H1 (cell line): ENCODE data around the gene MAPT. TPM values are rescaled to one million over a fixed set of nuclear protein-coding genes. Genes with fewer than 3 reads are reported as not detected.

ENCODE experiments used
- CTCF ChIA-PET: fragments of 300-600 bp; sonication (Branson Sonifier 250); formaldehyde crosslinking; loops from one replicate; lab custom pipeline; 2021; ENCODE audit not compliant: partially characterized antibody; lab: Charles Lee
- POLR2A ChIA-PET: fragments of 300-600 bp; sonication (Branson Sonifier 250); formaldehyde crosslinking; loops from one replicate; lab custom pipeline; 2021; ENCODE audit warnings: inconsistent platforms; ENCODE audit not compliant: partially characterized antibody; lab: Charles Lee
- DNase-seq, 2 experiments: peaks; one replicate each; pipeline versions ENCODE4 v3.0.0 to v3.0.0-alpha.2; 2010 to 2022; ENCODE audit warnings: low spot score in 2 of 2, low read depth in 1 of 2, mixed read lengths in 1 of 2
- FAIRE-seq: peaks from 2 replicates; lab custom pipeline; 2011; peaks lifted over from hg19 to GRCh38; lab: Jason Lieb, UNC
- H2AFZ ChIP-seq: 2 replicates; pipeline ENCODE4 v1.8.1; 2012; ENCODE audit warnings: low read length, inconsistent platforms
- H2AK5ac ChIP-seq: 2 replicates; pipeline ENCODE4 v1.6.1; 2013; ENCODE audit warnings: low read depth, low read length
- H2BK120ac ChIP-seq: replicated peaks from 2 replicates; pipeline ENCODE3; 2013; ENCODE audit warnings: low read depth, low read length, inconsistent platforms
- H2BK12ac ChIP-seq: 2 replicates; pipeline ENCODE4 v1.6.1; 2013; ENCODE audit warnings: low read depth, low read length
- H2BK15ac ChIP-seq: 2 replicates; pipeline ENCODE4 v1.6.1; 2013; ENCODE audit warnings: low read length
- H2BK20ac ChIP-seq: 2 replicates; pipeline ENCODE4 v1.6.1; 2013; ENCODE audit warnings: low read length
- H2BK5ac ChIP-seq: 2 replicates; pipeline ENCODE4 v1.6.1; 2013; ENCODE audit warnings: low read depth, low read length
- H3K14ac ChIP-seq: 2 replicates; pipeline ENCODE4 v1.6.1; 2013; ENCODE audit warnings: inconsistent platforms; ENCODE audit not compliant: insufficient read length
- H3K18ac ChIP-seq: 2 replicates; pipeline ENCODE4 v1.6.1; 2013; ENCODE audit warnings: low read length; ENCODE audit errors: extremely low read depth
- H3K23ac ChIP-seq: 2 replicates; pipeline ENCODE4 v1.6.1; 2013; ENCODE audit warnings: inconsistent platforms; ENCODE audit not compliant: insufficient read length
- H3K23me2 ChIP-seq: 2 replicates; pipeline ENCODE4 v1.6.1; 2013; ENCODE audit warnings: low read depth, low read length
- H3K27ac ChIP-seq: 2 replicates; pipeline ENCODE4 v1.6.1; 2011; ENCODE audit warnings: low read depth, low read length, inconsistent platforms
- H3K27me3 ChIP-seq, 4 experiments: replicated peaks in 1 of 4; 1 replicate in 1 of 4; 2 replicates in 3 of 4; pipeline versions ENCODE4 v1.6.1 to v1.8.1; 2011 to 2013; ENCODE audit warnings: low read length in 3 of 4, mild to moderate bottlenecking in 3 of 4, inconsistent platforms in 2 of 4, mixed read lengths in 2 of 4, moderate library complexity in 1 of 4; ENCODE audit not compliant: control insufficient read depth in 3 of 4, insufficient read depth in 3 of 4; ENCODE audit errors: extremely low read depth in 1 of 4
- H3K36me3 ChIP-seq, 4 experiments: 2 replicates each; pipeline versions ENCODE4 v1.6.1 to v1.8.1; 2011 to 2013; ENCODE audit warnings: mild to moderate bottlenecking in 4 of 4, low read length in 3 of 4, moderate library complexity in 2 of 4, control low read depth in 1 of 4, inconsistent platforms in 1 of 4; ENCODE audit not compliant: insufficient read depth in 4 of 4, control insufficient read depth in 2 of 4
- H3K4ac ChIP-seq: replicated peaks from 2 replicates; pipeline ENCODE3; 2013; ENCODE audit warnings: low read length, low read depth, mixed read lengths, inconsistent platforms; ENCODE audit not compliant: insufficient read length
- H3K4me1 ChIP-seq, 4 experiments: replicated peaks in 1 of 4; 1 replicate in 1 of 4; 2 replicates in 3 of 4; pipeline versions ENCODE4 v1.6.1 to v1.8.1; 2011 to 2013; ENCODE audit warnings: low read length in 3 of 4, inconsistent platforms in 2 of 4, mixed read lengths in 1 of 4; ENCODE audit not compliant: insufficient read depth in 4 of 4, control insufficient read depth in 3 of 4
- H3K4me2 ChIP-seq, 2 experiments: 2 replicates each; pipeline versions ENCODE4 v1.6.1 to v1.8.1; 2011 to 2013; ENCODE audit warnings: low read depth in 2 of 2, low read length in 2 of 2, control low read depth in 1 of 2, inconsistent platforms in 1 of 2, mild to moderate bottlenecking in 1 of 2; ENCODE audit not compliant: insufficient read depth in 1 of 2
- H3K4me3 ChIP-seq, 4 experiments: fragments of 200-600, 300-600 bp in 1 of 4; sonication (generic), shearing (Covaris generic), sonication (Bioruptor Twin) in 1 of 4; 2 replicates each; pipeline versions ENCODE4 v1.5.1 to v1.8.1; 2011 to 2016; ENCODE audit warnings: low read length in 4 of 4, low read depth in 3 of 4, control low read depth in 2 of 4, inconsistent platforms in 2 of 4, mild to moderate bottlenecking in 2 of 4, mixed read lengths in 1 of 4, moderate library complexity in 1 of 4; ENCODE audit not compliant: insufficient read depth in 2 of 4; ENCODE audit errors: extremely low read depth in 1 of 4
- H3K56ac ChIP-seq: replicated peaks from 2 replicates; pipeline ENCODE3; 2013; ENCODE audit warnings: low read depth, mild to moderate bottlenecking, mixed read lengths, low read length, inconsistent platforms; ENCODE audit not compliant: insufficient read length
- H3K79me1 ChIP-seq: 2 replicates; pipeline ENCODE4 v1.6.1; 2013; ENCODE audit warnings: low read depth, low read length, control low read depth
- H3K79me2 ChIP-seq, 2 experiments: 2 replicates each; pipeline versions ENCODE4 v1.6.1 to v1.8.1; 2012 to 2013; ENCODE audit warnings: low read length in 2 of 2, mild to moderate bottlenecking in 2 of 2, inconsistent platforms in 1 of 2; ENCODE audit not compliant: insufficient read depth in 2 of 2, control insufficient read depth in 1 of 2
- H3K9ac ChIP-seq, 4 experiments: replicated peaks in 1 of 4; 1 replicate in 1 of 4; 2 replicates in 3 of 4; pipeline versions ENCODE4 v1.6.1 to v1.8.1; 2011 to 2013; ENCODE audit warnings: low read depth in 3 of 4, low read length in 3 of 4, control low read depth in 2 of 4, mild to moderate bottlenecking in 2 of 4, moderate library complexity in 2 of 4, inconsistent platforms in 1 of 4; ENCODE audit errors: extremely low read depth in 1 of 4
- H3K9me3 ChIP-seq, 2 experiments: 2 replicates each; pipeline versions ENCODE4 v1.6.1 to v1.8.1; 2012 to 2013; ENCODE audit warnings: mild to moderate bottlenecking in 2 of 2, moderate library complexity in 2 of 2, control low read depth in 1 of 2, inconsistent platforms in 1 of 2, low read depth in 1 of 2, low read length in 1 of 2, mixed read lengths in 1 of 2; ENCODE audit not compliant: insufficient read depth in 2 of 2
- H4K20me1 ChIP-seq, 2 experiments: replicated peaks in 1 of 2; 2 replicates each; pipeline versions ENCODE3 to v1.8.1; 2011 to 2013; ENCODE audit warnings: inconsistent platforms in 2 of 2, low read length in 2 of 2, mild to moderate bottlenecking in 1 of 2; ENCODE audit not compliant: insufficient read depth in 2 of 2, control insufficient read depth in 1 of 2
- H4K5ac ChIP-seq: 2 replicates; pipeline ENCODE4 v1.6.1; 2013; ENCODE audit warnings: low read length, low read depth, mixed read lengths, inconsistent platforms; ENCODE audit not compliant: insufficient read length
- H4K8ac ChIP-seq: 2 replicates; pipeline ENCODE4 v1.8.0; 2013; ENCODE audit warnings: mild to moderate bottlenecking, moderate library complexity, low read length, inconsistent platforms; ENCODE audit not compliant: insufficient read depth; ENCODE audit errors: extremely low read depth
- H4K91ac ChIP-seq: replicated peaks from 2 replicates; pipeline ENCODE3; 2013; ENCODE audit warnings: low read length, mixed read lengths, inconsistent platforms; ENCODE audit not compliant: insufficient read length
- ASH2L ChIP-seq: fragments of 200-600, 300-600 bp; sonication (generic); IDR thresholded peaks from one replicate; pipeline ENCODE4 v1.7.1; 2017; ENCODE audit warnings: low read length
- BCL11A ChIP-seq, 2 experiments: IDR thresholded peaks; one replicate each; pipeline ENCODE4 v1.6.1; 2011; ENCODE audit warnings: low read depth in 2 of 2, low read length in 2 of 2, mild to moderate bottlenecking in 2 of 2
- CEBPB ChIP-seq: IDR thresholded peaks from 2 replicates; pipeline ENCODE4 v1.6.1; 2012; ENCODE audit warnings: low read depth, low read length
- EGR1 ChIP-seq: IDR thresholded peaks from 2 replicates; pipeline ENCODE4 v1.6.1; 2011; ENCODE audit warnings: low read depth, low read length, borderline replicate concordance
- KDM1A ChIP-seq: fragments of 200-600, 300-600 bp; sonication (generic); IDR thresholded peaks from 2 replicates; pipeline ENCODE4 v1.7.1; 2016; ENCODE audit warnings: mild to moderate bottlenecking, low read length, borderline replicate concordance
- MAFK ChIP-seq: IDR thresholded peaks from 2 replicates; pipeline ENCODE4 v1.6.1; 2012; ENCODE audit warnings: low read depth, mild to moderate bottlenecking, improper control_type of control experiment, low read length
- NRF1 ChIP-seq: IDR thresholded peaks from 2 replicates; pipeline ENCODE4 v1.6.1; 2011; ENCODE audit warnings: mild to moderate bottlenecking, low read depth, low read length, improper control_type of control experiment
- RBBP5 ChIP-seq: IDR thresholded peaks from 2 replicates; pipeline ENCODE4 v1.7.1; 2012; ENCODE audit warnings: low read depth, mild to moderate bottlenecking, inconsistent platforms, low read length, moderate library complexity, borderline replicate concordance
- SIX5 ChIP-seq: IDR thresholded peaks from 2 replicates; pipeline ENCODE4 v1.6.1; 2011; ENCODE audit warnings: mild to moderate bottlenecking, low read depth, low read length
- SUZ12 ChIP-seq: fragments of 200-600 bp; sonication (generic); IDR thresholded peaks from 2 replicates; pipeline ENCODE4 v1.6.1; 2012; ENCODE audit warnings: mild to moderate bottlenecking, inconsistent platforms, low read length, moderate library complexity, mixed read lengths
- TAF7 ChIP-seq: optimal IDR thresholded peaks from 2 replicates; pipeline ENCODE3; 2011; ENCODE audit warnings: low read depth, mild to moderate bottlenecking, inconsistent platforms, low read length, moderate library complexity, borderline replicate concordance
- TBP ChIP-seq: IDR thresholded peaks from 2 replicates; pipeline ENCODE4 v1.6.1; 2011; ENCODE audit warnings: low read depth, low read length, improper control_type of control experiment
- WGBS, 2 experiments: shearing (Covaris generic) in 1 of 2; methylation state at CpG; one replicate each; pipeline versions ENCODE4 v1.1.6 to v1.1.7; 2013 to 2015; ENCODE audit warnings: low lambda C conversion rate in 2 of 2, mixed read lengths in 2 of 2, inconsistent platforms in 1 of 2, low coverage in 1 of 2, missing lambda C conversion rate in 1 of 2; ENCODE audit not compliant: insufficient replicate concordance in 2 of 2, insufficient coverage in 1 of 2, insufficient read length in 1 of 2; ENCODE audit errors: extremely low coverage in 1 of 2, missing lambda C conversion rate in 1 of 2; 5-methylcytosine and 5-hydroxymethylcytosine counted together
- polyA plus RNA-seq, 7 experiments: library from polyadenylated mRNA; depleted of rRNA in 3 of 7; stranded (reverse) in 5 of 7; unstranded in 2 of 7; fragments of >200 nt in 5 of 7; fragments of 200-250 nt in 2 of 7; gene quantifications; 1 replicate in 5 of 7; 2 replicates in 1 of 7; 4 replicates in 1 of 7; pipeline versions ENCODE4 v1.2.1 to v1.2.3, GENCODE V29; 2011 to 2013; ENCODE audit warnings: missing spikeins in 2 of 7, mixed read lengths in 2 of 7
- total RNA-seq: library from RNA; stranded (reverse); fragmentation: NEBNext Ultra II Directional; extraction: Animal tissue kit (Norgen Biotek cat#: 25700); gene quantifications from 2 replicates; pipeline ENCODE4 v1.2.1, GENCODE V29; 2021
- TF ChIP-seq, protein P1 (sequence below): IDR thresholded peaks from 2 replicates; pipeline ENCODE4 v1.6.1; 2012; ENCODE audit warnings: inconsistent platforms

Gene MAPT
- total and polyA plus RNA-seq, 2 of the 8 experiments (the other 6 are each of a cell fraction or from before 2014, with no cell fraction given) = 0.54 to 1.7 TPM

GRCh38 chr17:45973099-45973780 lies 78.9 kb downstream of the MAPT start:
- H3K27ac ChIP-seq = no peak overlapping the region
- no peak overlapping the region for H2AK5ac ChIP-seq
- no peak overlapping the region for H2BK15ac ChIP-seq
- POLR2A ChIA-PET = interaction anchor here (1.4 kb wide), 1 partner anchor 9 kb away, joined by 3 read pairs; no protein-coding TSS in a partner anchor
- no peak overlapping the region for H3K23ac ChIP-seq
- no peak overlapping the region for H2BK120ac ChIP-seq
- CTCF ChIA-PET = interaction anchor here (0.5 to 1.8 kb wide), 7 partner anchors 17 to 121 kb away, joined by 3 to 5 read pairs (median 3); no protein-coding TSS in a partner anchor
- no peak overlapping the region for H2AFZ ChIP-seq
- no peak overlapping the region for H3K4me3 ChIP-seq
- peaks cover 0 to 3% (median 0%) of the 10 kb centered on the region in 4 experiments; a peak in 1 of 7 replicates for H3K4me1 ChIP-seq
- no peak overlapping the region for H3K56ac ChIP-seq
- H3K4me2 ChIP-seq = no peak overlapping the region
- no peaks in the 10 kb centered on the region for H4K20me1 ChIP-seq
- no peaks in the 10 kb centered on the region for H3K79me2 ChIP-seq
- H3K23me2 ChIP-seq = peaks cover 10% of the 10 kb centered on the region; the same call in 1 of the 2 replicates
- peaks cover 0 to 2% (median 0%) of the 10 kb centered on the region in 4 experiments; a peak in 2 of 7 replicates for H3K27me3 ChIP-seq
- no peak overlapping the region for H3K9ac ChIP-seq
- H4K8ac ChIP-seq = no peak overlapping the region
- H3K18ac ChIP-seq = no peak overlapping the region
- H2BK12ac ChIP-seq = no peak overlapping the region
- 87% methylated on average over 12 of the region's 12 CpGs; no CpG with 5 or more reads in 1 of the 2 experiments for WGBS, 2 experiments
- H3K36me3 ChIP-seq = no peaks in the 10 kb centered on the region
- no peak overlapping the region for H4K91ac ChIP-seq
- H2BK20ac ChIP-seq = no peak overlapping the region
- H3K79me1 ChIP-seq = no peaks in the 10 kb centered on the region
- H3K9me3 ChIP-seq = no peaks in the 10 kb centered on the region
- DNase-seq = no peak
- H3K4ac ChIP-seq = no peak overlapping the region
- no peak for FAIRE-seq
- H2BK5ac ChIP-seq = no peak overlapping the region
- no peak overlapping the region for H4K5ac ChIP-seq
- no peak overlapping the region for H3K14ac ChIP-seq
- no peak for TF ChIP-seq TAF7
- no peak for TF ChIP-seq NRF1
- no peak for TF ChIP-seq BCL11A (IDR thresholded peaks at IDR 0.05; ENCODE audit: low read depth in 2 of 2, low read length in 2 of 2)
- no peak for TF ChIP-seq RBBP5
- no peak for TF ChIP-seq SUZ12
- no peak for TF ChIP-seq EGR1
- no peak for TF ChIP-seq KDM1A
- TF ChIP-seq, protein P1, sequence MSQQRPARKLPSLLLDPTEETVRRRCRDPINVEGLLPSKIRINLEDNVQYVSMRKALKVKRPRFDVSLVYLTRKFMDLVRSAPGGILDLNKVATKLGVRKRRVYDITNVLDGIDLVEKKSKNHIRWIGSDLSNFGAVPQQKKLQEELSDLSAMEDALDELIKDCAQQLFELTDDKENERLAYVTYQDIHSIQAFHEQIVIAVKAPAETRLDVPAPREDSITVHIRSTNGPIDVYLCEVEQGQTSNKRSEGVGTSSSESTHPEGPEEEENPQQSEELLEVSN = no peak
- TF ChIP-seq MAFK = no peak
- no peak for TF ChIP-seq CEBPB
- no peak for TF ChIP-seq SIX5
- TF ChIP-seq TBP = no peak
- no peak for TF ChIP-seq ASH2L
